SK-N-MC (cell line): ENCODE results near the gene WDR37.

Experiments used
- EZH2 ChIP-seq: fragments of 200-600 bp; sonication (generic); IDR thresholded peaks from one replicate; pipeline ENCODE4 v1.6.1; 2017; ENCODE audit warnings: antibody characterized with exemption
- FOXP2 ChIP-seq: optimal IDR thresholded peaks from 2 replicates; pipeline ENCODE3; 2011; ENCODE audit warnings: mild to moderate bottlenecking, moderate library complexity; ENCODE audit not compliant: insufficient read depth; ENCODE audit errors: extremely low read length, control extremely low read depth
- POLR2AphosphoS5 ChIP-seq: IDR thresholded peaks from 2 replicates; pipeline ENCODE4 v1.6.1; 2012; ENCODE audit warnings: mild to moderate bottlenecking, low read depth, low read length, borderline replicate concordance

- TF ChIP-seq EZH2 (no peak), POLR2AphosphoS5 (no peak), FOXP2 (no peak)
These were observed 112.6 kb downstream of the WDR37 start for GRCh38 chr10:1168763-1169162.
